ENCODE results near the gene SLC5A6.

SLC5A6 gene

GRCh38 chr2:27238976-27239375 lies 26.9 kb upstream of the SLC5A6 start:
- H3K36me3 ChIP-seq (ENCODE audit: control insufficient read depth in 2 of 2, insufficient read depth in 1 of 2, low read length in 2 of 2) = peaks cover 10 to 100% of the 10 kb centered on the region in 2 experiments; a peak in 2 of 3 replicates
- no peaks in the 10 kb centered on the region for H3K4me1 ChIP-seq (ENCODE audit: control insufficient read depth, insufficient read depth, low read length)
- POLR2A ChIA-PET = interaction anchor here (0.6 kb wide), 1 partner anchor 9 kb away, joined by 4 read pairs; no protein-coding TSS in a partner anchor

GRCh38 chr2:27237341-27237945 lies 25.4 kb upstream of the SLC5A6 start:
- H3K4me1 ChIP-seq (ENCODE audit: control insufficient read depth, insufficient read depth, low read length) = no peaks in the 10 kb centered on the region
- POLR2A ChIA-PET = interaction anchor here (0.7 to 1.1 kb wide), 2 partner anchors 14 to 209 kb away, joined by 3 read pairs; no protein-coding TSS in a partner anchor

More at GRCh38 chr2:27238976-27239375, 26.9 kb upstream of the SLC5A6 start:
- H3K4me3 ChIP-seq (ENCODE audit: low read depth, low read length) = no peak overlapping the region
- no peak overlapping the region for H3K27ac ChIP-seq (ENCODE audit: extremely low read depth, low read depth, low read length)
- no peaks in the 10 kb centered on the region for H3K9me3 ChIP-seq (ENCODE audit: control insufficient read depth, insufficient read depth, low read depth, low read length)
- CTCF ChIA-PET = no interaction called here
- TF ChIP-seq ZFP69B (tag by site-specific recombination; IDR thresholded peaks at IDR 0.05) (no peak), ZNF23 (tag by site-specific recombination; IDR thresholded peaks at IDR 0.05; ENCODE audit: borderline replicate concordance) (no peak), KLF7 (tag by site-specific recombination; IDR thresholded peaks at IDR 0.05; ENCODE audit: borderline replicate concordance) (no peak), ZNF391 (tag by site-specific recombination; IDR thresholded peaks at IDR 0.05; ENCODE audit: borderline replicate concordance, low read depth) (no peak), OVOL3 (tag by site-specific recombination; IDR thresholded peaks at IDR 0.05) (no peak), ZNF571 (tag by site-specific recombination; IDR thresholded peaks at IDR 0.05) (no peak), ZNF701 (tag by site-specific recombination; IDR thresholded peaks at IDR 0.05) (no peak), OSR2 (tag by site-specific recombination; IDR thresholded peaks at IDR 0.05) (no peak), SALL2 (tag by site-specific recombination; IDR thresholded peaks at IDR 0.05; ENCODE audit: borderline replicate concordance) (no peak), ZNF138 (tag by site-specific recombination; IDR thresholded peaks at IDR 0.05; ENCODE audit: borderline replicate concordance) (no peak), ZBTB10 (tag by site-specific recombination; IDR thresholded peaks at IDR 0.05) (no peak), ZBTB49 (tag by site-specific recombination; IDR thresholded peaks at IDR 0.05; ENCODE audit: low read depth) (no peak), KLF16 (tag by site-specific recombination; IDR thresholded peaks at IDR 0.05) (no peak), ZBTB7A (tag by site-specific recombination; IDR thresholded peaks at IDR 0.05; ENCODE audit: low read depth) (no peak), ELK4 (IDR thresholded peaks at IDR 0.05; ENCODE audit: borderline replicate concordance, low read depth, low read length) (no peak), HOXC10 (CRISPR knock-in tag; IDR thresholded peaks at IDR 0.05) (no peak)

More at GRCh38 chr2:27237341-27237945, 25.4 kb upstream of the SLC5A6 start:
- Histone ChIP-seq H3K27ac (ENCODE audit: extremely low read depth, low read depth, low read length) (no peak overlapping the region), H3K4me3 (ENCODE audit: low read depth, low read length) (no peak overlapping the region), H3K36me3 (ENCODE audit: control insufficient read depth in 2 of 2, insufficient read depth in 1 of 2, low read length in 2 of 2) (peaks cover 10 to 100% of the 10 kb centered on the region in 2 experiments; a peak in 2 of 3 replicates), H3K9me3 (ENCODE audit: control insufficient read depth, insufficient read depth, low read depth, low read length) (no peaks in the 10 kb centered on the region)
- CTCF ChIA-PET = no interaction called here
- TF ChIP-seq ZNF521 (tag by site-specific recombination; IDR thresholded peaks at IDR 0.05) (no peak), ZNF174 (tag by site-specific recombination; IDR thresholded peaks at IDR 0.05) (no peak), ZNF433 (tag by site-specific recombination; IDR thresholded peaks at IDR 0.05; ENCODE audit: low read depth) (no peak), ZBTB26 (tag by site-specific recombination; optimal IDR thresholded peaks at IDR 0.05) (no peak), ZNF324 (tag by site-specific recombination; IDR thresholded peaks at IDR 0.05) (no peak), ZSCAN16 (tag by site-specific recombination; IDR thresholded peaks at IDR 0.05) (no peak), ZNF202 (tag by site-specific recombination; IDR thresholded peaks at IDR 0.05; ENCODE audit: borderline replicate concordance) (no peak), PRDM4 (tag by site-specific recombination; IDR thresholded peaks at IDR 0.05) (no peak), KLF10 (tag by site-specific recombination; IDR thresholded peaks at IDR 0.05) (no peak)
